ENCODE data around the gene RFX7. TPM values are rescaled to one million over a fixed set of nuclear protein-coding genes. Genes with fewer than 3 reads are reported as not detected.

Gene RFX7
- polyA plus RNA-seq, 1 donor from 2014 or later = 3.4 TPM

DNA sequence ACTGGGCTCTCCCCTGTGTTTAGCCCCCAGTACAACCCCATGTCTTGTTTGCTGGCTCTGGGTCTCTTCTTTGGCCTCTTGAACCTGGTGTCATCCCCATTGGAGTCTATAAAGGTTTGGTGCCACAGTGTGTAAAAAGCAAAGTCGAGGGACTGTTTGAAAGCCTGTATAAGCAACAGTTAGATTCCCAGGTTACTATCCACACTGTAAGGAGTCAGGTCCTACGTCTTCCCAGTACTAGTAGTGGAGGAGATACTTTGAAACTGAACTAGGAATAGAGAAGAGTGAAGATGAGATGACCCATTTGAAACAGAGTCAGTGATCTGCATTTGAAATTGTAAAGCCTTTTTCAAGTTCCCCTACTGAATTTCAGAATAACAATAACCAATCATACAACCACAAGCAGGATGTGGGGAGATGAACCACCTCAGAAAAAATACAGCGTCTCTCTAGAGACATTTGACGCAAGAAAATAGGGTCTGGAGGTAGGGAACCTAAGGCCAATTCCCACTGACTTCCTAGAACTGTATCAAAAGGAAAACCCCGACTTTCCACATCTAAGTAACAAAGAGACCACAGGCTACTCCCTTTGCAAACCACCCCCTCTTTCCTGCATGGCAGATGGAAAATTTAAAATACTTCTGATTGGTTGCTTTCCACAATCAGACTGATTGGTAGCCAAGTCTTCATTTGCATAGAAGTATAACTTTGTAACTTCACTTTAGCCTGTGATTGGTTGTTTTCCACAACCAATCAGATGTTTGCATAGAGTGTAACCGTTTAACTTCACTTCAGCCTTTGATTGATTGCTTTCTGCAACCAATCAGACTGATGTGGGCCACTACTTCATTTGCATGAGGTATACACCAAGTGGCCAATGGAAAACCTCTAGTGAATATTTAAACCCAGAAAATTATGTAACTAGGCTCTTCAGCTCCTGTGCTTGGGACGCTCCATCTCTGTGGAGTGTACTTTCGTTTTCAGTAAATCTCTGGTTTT, 200.4 kb downstream of the RFX7 start:
- H3K27me3 Mint-ChIP-seq = peaks cover 14% of the 10 kb centered on the region
- H3K4me1 Mint-ChIP-seq = peaks cover 0 to 13% (median 9%) of the 10 kb centered on the region in 3 donors
- peak overlapping the region in 3 of 4 donors; percentile 42 to 61 (median 58) for H3K4me3 Mint-ChIP-seq
- no peak overlapping the region for H3K27ac Mint-ChIP-seq
- peaks cover 3% of the 10 kb centered on the region for H3K36me3 Mint-ChIP-seq
- H3K9me3 Mint-ChIP-seq = peaks cover 2 to 14% (median 10%) of the 10 kb centered on the region in 3 donors

DNA sequence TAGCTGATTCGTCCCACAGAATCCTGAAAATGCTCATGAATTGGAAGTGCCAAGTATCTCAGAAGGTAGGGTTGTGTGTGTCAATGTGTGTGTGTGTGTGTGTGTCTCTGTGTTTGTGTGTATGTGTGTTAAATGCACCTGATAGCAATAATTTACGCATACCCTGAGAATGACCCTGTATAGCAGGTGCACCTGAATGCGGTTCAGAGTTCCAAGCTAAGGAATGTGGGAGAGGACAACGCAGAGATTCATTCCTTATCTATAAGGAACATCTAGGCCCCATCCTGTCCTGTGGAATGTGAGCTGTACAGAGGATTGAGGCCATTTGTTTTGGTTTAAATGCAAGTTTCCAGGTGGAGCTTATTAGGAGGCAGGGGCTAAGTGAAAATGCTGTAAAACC, 201.2 kb downstream of the RFX7 start:
- peaks cover 2 to 14% (median 10%) of the 10 kb centered on the region in 3 donors for H3K9me3 Mint-ChIP-seq
- peaks cover 0 to 13% (median 9%) of the 10 kb centered on the region in 3 donors for H3K4me1 Mint-ChIP-seq
- no peak overlapping the region for H3K27ac Mint-ChIP-seq

DNA sequence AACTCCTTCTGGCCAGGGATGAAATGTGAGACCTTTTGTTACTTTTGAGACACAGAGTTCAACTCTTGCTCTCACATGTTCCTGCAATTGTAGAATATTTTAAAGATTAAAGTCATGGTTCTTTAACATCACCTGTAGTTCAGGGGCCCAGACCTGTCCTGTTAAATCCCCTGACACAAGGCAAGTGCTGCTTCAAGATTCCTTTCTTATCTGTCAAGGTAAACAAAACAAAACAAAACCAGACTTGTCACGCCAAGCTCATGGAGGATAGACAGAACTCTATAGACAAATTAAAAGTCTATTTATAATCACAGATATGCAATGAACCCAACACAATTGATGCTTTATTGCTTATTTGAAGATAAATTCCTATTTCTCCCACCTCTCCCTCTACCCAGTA, 201.6 kb downstream of the RFX7 start:
- Mint-ChIP-seq H3K36me3 (peaks cover 3% of the 10 kb centered on the region), H3K27me3 (peaks cover 7% of the 10 kb centered on the region), H3K27ac (no peak overlapping the region), H3K9me3 (peaks cover 2 to 14% (median 8%) of the 10 kb centered on the region in 3 donors), H3K4me1 (peaks cover 0 to 13% (median 9%) of the 10 kb centered on the region in 3 donors), H3K4me3 (no peak overlapping the region)

More for the DNA sequence above, 201.2 kb downstream of the RFX7 start:
- Mint-ChIP-seq H3K27me3 (peaks cover 11% of the 10 kb centered on the region), H3K4me3 (no peak overlapping the region), H3K36me3 (peaks cover 3% of the 10 kb centered on the region)

DNA sequence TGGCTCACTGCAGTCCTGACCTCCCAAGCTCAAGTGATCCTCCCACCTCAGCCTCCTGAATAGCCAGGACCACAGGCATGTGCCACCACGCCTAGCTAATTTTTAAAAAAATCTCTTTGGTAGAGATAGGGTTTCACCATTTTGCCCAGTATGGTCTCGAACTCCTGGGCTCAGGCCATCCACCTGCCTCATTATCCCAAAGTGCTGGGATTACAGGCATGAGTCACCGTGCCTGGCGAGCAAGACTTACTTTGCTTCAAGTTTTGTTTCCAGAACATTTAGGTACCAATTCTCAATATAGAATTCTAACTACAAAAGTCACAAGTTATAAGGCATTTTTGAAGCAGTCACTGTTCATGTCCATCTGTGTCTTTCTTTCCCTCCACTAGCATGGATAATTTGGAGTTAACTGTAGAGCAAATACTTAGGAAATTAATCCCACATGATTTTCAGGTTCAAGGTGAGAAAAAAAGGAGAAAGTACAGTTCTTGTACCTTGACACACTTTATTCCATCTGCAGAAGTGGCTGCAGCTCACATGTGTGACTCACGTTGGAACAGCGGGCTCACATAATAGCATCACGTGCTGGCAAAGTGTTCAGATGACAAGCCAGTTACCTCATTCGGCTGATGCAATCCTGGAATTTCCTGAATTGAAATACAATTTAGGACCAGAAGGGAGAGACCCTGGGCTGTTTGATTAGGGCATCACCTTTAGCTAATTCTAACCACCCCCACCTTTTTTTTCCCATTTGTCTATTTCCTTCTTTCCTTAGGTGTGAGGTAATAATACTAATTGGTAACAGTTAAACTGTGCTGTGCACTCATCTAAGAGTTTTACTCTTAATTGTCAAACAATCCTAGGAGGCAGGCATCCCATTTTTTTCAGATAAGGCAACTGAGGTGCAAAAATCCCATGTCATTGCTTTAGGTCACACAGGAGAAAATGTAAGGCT, 203.3 kb downstream of the RFX7 start:
- no peak overlapping the region for H3K4me3 Mint-ChIP-seq
- peaks cover 2 to 14% (median 8%) of the 10 kb centered on the region in 3 donors for H3K9me3 Mint-ChIP-seq
- H3K36me3 Mint-ChIP-seq = peaks cover 4% of the 10 kb centered on the region
- peaks cover 7% of the 10 kb centered on the region for H3K27me3 Mint-ChIP-seq
- H3K27ac Mint-ChIP-seq = no peak overlapping the region
- H3K4me1 Mint-ChIP-seq = peaks cover 0 to 13% (median 9%) of the 10 kb centered on the region in 3 donors

DNA sequence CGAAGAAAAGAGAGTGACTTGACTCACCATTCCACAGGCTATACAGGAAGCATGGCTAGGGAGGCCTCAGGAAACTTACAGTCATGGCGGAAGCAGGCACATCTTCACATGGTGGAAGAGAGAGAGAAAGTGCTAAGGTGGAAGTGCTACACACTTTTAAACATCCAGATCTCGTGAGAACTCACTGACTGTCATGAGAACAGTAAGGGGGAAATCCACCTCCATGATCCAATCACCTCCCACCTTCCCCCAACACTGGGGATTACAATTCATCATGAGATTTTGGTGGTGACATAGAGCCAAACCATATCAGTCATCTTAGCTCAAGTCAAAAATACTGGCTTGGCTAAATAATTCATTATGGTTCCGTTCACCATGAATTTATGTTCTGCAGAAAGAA, 205.0 kb downstream of the RFX7 start:
- Mint-ChIP-seq H3K4me3 (no peak overlapping the region), H3K27ac (no peak overlapping the region)

GRCh38 chr15:56038015-56038414, 205.7 kb downstream of the RFX7 start:
- peaks cover 6% of the 10 kb centered on the region for H3K27me3 Mint-ChIP-seq
- H3K27ac Mint-ChIP-seq = no peak overlapping the region
- peaks cover 0 to 3% (median under 1%) of the 10 kb centered on the region in 3 donors for H3K9me3 Mint-ChIP-seq
- peaks cover 0 to 2% (median 2%) of the 10 kb centered on the region in 3 donors for H3K4me1 Mint-ChIP-seq
- peaks cover 4% of the 10 kb centered on the region for H3K36me3 Mint-ChIP-seq
- H3K4me3 Mint-ChIP-seq = no peak overlapping the region

More for the DNA sequence above, 205.0 kb downstream of the RFX7 start:
- Mint-ChIP-seq H3K4me1 (peaks cover 0 to 8% (median 6%) of the 10 kb centered on the region in 3 donors), H3K36me3 (peaks cover 4% of the 10 kb centered on the region), H3K27me3 (peaks cover 5% of the 10 kb centered on the region), H3K9me3 (peaks cover 0 to 6% (median 5%) of the 10 kb centered on the region in 3 donors)

Other genes with a start within 250 kb of the RFX7 start
- 31.2 TPM for gene TEX9, start 121.5 kb upstream of the RFX7 start, polyA plus RNA-seq
- 0.63 TPM for gene MNS1, start 221.3 kb upstream of the RFX7 start, polyA plus RNA-seq

Measured in IgD-negative memory B cell (primary cell).